Endodermal cell (in vitro differentiated cells): ENCODE data around the gene DDR2. TPM values are rescaled to one million over a fixed set of nuclear protein-coding genes. Genes with fewer than 3 reads are reported as not detected.
"Not testable (repeated sequence)": the region's sequence is repeated elsewhere in the genome, so short reads cannot be mapped to it uniquely, and the experiment has no call there.

Source experiments
- DNase-seq: peaks from one replicate; pipeline ENCODE4 v3.0.0-alpha.2; 2017
- H3K27ac ChIP-seq: 2 replicates; pipeline ENCODE4 v1.5.1; 2013; ENCODE audit warnings: mild to moderate bottlenecking, low read depth, low read length, moderate library complexity
- H3K27me3 ChIP-seq: 2 replicates; pipeline ENCODE4 v1.6.1; 2013; ENCODE audit warnings: mild to moderate bottlenecking, low read length, moderate library complexity; ENCODE audit not compliant: insufficient read depth, control insufficient read depth, poor library complexity, severe bottlenecking
- H3K36me3 ChIP-seq: 2 replicates; pipeline ENCODE4 v1.7.0; 2013; ENCODE audit warnings: mild to moderate bottlenecking, low read length, moderate library complexity; ENCODE audit not compliant: control insufficient read depth, insufficient read depth
- H3K4me1 ChIP-seq: one replicate; pipeline ENCODE4 v1.7.0; 2013; ENCODE audit warnings: low read length; ENCODE audit not compliant: control insufficient read depth, insufficient read depth
- H3K4me3 ChIP-seq: 2 replicates; pipeline ENCODE4 v1.5.1; 2013; ENCODE audit warnings: mild to moderate bottlenecking, low read length, moderate library complexity
- H3K9ac ChIP-seq: 2 replicates; pipeline ENCODE4 v1.6.1; 2013; ENCODE audit warnings: mild to moderate bottlenecking, low read length, moderate library complexity; ENCODE audit not compliant: poor library complexity, severe bottlenecking; ENCODE audit errors: extremely low read depth
- H3K9me3 ChIP-seq: 2 replicates; pipeline ENCODE4 v1.6.1; 2013; ENCODE audit warnings: mild to moderate bottlenecking, low read length, moderate library complexity; ENCODE audit not compliant: control insufficient read depth
- H3K27ac Mint-ChIP-seq: 2 replicates; pipeline ENCODE4 v1.8.0; 2020; ENCODE audit warnings: mixed read lengths
- H3K27me3 Mint-ChIP-seq: 2 replicates; pipeline ENCODE4 v1.8.0; 2021; ENCODE audit warnings: mild to moderate bottlenecking, mixed read lengths; ENCODE audit not compliant: insufficient read depth
- H3K36me3 Mint-ChIP-seq: 2 replicates; pipeline ENCODE4 v1.8.0; 2020; ENCODE audit warnings: low read depth, mixed read lengths
- H3K4me1 Mint-ChIP-seq: 2 replicates; pipeline ENCODE4 v1.8.0; 2020; ENCODE audit warnings: mixed read lengths
- H3K4me3 Mint-ChIP-seq: 2 replicates; pipeline ENCODE4 v1.8.0; 2020; ENCODE audit warnings: mild to moderate bottlenecking, moderate library complexity, mixed read lengths
- H3K9me3 Mint-ChIP-seq: 2 replicates; pipeline ENCODE4 v1.8.0; 2020; ENCODE audit warnings: mild to moderate bottlenecking, mixed read lengths
- WGBS, 2 experiments: methylation state at CpG; one replicate each; pipeline versions ENCODE4 v1.1.5 to v1.1.7; 2013; ENCODE audit warnings: missing lambda C conversion rate in 2 of 2, mixed read lengths in 1 of 2; ENCODE audit not compliant: insufficient coverage in 1 of 2, insufficient read length in 1 of 2; 5-methylcytosine and 5-hydroxymethylcytosine counted together
- total RNA-seq, 2 donors: library from RNA; stranded (reverse); fragmentation: NEBNext Ultra II Directional in 1 of 2; extraction: Animal tissue kit (Norgen Biotek cat#: 25700) in 1 of 2; gene quantifications; 2 replicates in 1 of 2; 3 replicates in 1 of 2; pipeline ENCODE4 v1.2.1, GENCODE V29; 2021
- TF ChIP-seq, protein P1 (sequence below): fragments of 200-600 bp; sonication (generic); conservative IDR thresholded peaks from 2 replicates; pipeline ENCODE4 v1.5.0; 2021; ENCODE audit warnings: antibody characterized with exemption, mild to moderate bottlenecking

Gene DDR2
- total RNA-seq, 2 donors from 2014 or later = 0.26 to 0.55 TPM

DNA sequence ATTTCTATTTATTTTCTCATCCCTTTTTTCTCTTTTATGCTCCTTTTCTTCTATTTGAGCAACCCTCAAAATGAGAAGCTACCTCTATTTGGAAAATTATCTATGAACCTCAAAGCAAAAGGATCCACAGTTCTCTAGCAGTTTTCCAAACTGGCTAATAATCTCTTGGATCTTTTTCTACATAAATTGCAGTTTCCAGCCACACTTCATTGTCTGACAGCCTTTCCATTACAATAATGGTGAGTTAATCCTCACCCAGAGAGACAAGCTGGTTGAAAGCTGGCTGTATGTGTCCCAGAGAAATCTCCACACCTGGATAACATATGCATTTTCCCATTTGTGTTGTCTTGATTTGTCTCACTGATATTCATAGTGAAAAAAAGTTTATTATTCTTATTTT is 141.7 kb downstream of the DDR2 start:
- H3K4me3 ChIP-seq = no peak overlapping the region
- no peak for DNase-seq
- no peak overlapping the region for H3K27ac Mint-ChIP-seq
- H3K9ac ChIP-seq = no peak overlapping the region
- no peaks in the 10 kb centered on the region for H3K36me3 ChIP-seq
- no peaks in the 10 kb centered on the region for H3K27me3 ChIP-seq
- H3K9me3 ChIP-seq = no peaks in the 10 kb centered on the region
- no peaks in the 10 kb centered on the region for H3K9me3 Mint-ChIP-seq
- no peak overlapping the region for H3K27ac ChIP-seq
- TF ChIP-seq, protein P1, sequence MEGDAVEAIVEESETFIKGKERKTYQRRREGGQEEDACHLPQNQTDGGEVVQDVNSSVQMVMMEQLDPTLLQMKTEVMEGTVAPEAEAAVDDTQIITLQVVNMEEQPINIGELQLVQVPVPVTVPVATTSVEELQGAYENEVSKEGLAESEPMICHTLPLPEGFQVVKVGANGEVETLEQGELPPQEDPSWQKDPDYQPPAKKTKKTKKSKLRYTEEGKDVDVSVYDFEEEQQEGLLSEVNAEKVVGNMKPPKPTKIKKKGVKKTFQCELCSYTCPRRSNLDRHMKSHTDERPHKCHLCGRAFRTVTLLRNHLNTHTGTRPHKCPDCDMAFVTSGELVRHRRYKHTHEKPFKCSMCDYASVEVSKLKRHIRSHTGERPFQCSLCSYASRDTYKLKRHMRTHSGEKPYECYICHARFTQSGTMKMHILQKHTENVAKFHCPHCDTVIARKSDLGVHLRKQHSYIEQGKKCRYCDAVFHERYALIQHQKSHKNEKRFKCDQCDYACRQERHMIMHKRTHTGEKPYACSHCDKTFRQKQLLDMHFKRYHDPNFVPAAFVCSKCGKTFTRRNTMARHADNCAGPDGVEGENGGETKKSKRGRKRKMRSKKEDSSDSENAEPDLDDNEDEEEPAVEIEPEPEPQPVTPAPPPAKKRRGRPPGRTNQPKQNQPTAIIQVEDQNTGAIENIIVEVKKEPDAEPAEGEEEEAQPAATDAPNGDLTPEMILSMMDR = no peak
- H3K4me3 Mint-ChIP-seq = no peak overlapping the region
- H3K36me3 Mint-ChIP-seq = no peaks in the 10 kb centered on the region
- H3K4me1 ChIP-seq = no peaks in the 10 kb centered on the region
- H3K4me1 Mint-ChIP-seq = no peaks in the 10 kb centered on the region
- H3K27me3 Mint-ChIP-seq = no peaks in the 10 kb centered on the region

DNA sequence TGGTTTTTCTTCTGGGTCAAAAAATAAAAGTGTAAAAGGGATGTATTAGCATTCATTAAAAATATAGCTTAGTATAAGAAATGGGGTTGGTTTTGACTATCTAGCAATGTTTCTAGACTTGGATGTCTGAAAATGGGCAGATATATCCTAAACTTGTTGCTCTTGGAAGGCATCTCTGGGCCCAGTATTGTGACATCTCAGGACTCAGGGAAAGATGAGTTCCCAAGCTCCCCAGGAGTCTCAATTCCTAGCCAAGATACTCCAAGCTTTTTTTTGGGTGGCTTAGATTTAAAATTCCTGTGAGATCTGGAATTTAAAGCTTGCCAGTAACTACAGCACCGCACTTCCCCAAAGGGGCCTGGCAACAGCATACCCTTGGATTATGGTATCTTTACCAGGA is 146.8 kb downstream of the DDR2 start:
- Histone ChIP-seq H3K9me3 (no peaks in the 10 kb centered on the region), H3K36me3 (no peaks in the 10 kb centered on the region), H3K4me1 (no peaks in the 10 kb centered on the region), H3K4me3 (no peak overlapping the region), H3K9ac (no peak overlapping the region), H3K27ac (no peak overlapping the region), H3K27me3 (no peaks in the 10 kb centered on the region)
- H3K27ac Mint-ChIP-seq = no peak overlapping the region
- peaks cover 4% of the 10 kb centered on the region for H3K27me3 Mint-ChIP-seq
- no peak overlapping the region for H3K4me3 Mint-ChIP-seq
- H3K36me3 Mint-ChIP-seq = no peaks in the 10 kb centered on the region
- H3K4me1 Mint-ChIP-seq = no peaks in the 10 kb centered on the region
- 89 to 100% methylated on average over 1 of the region's 1 CpG for WGBS, 2 experiments
- TF ChIP-seq, protein P1 = no peak
- no peaks in the 10 kb centered on the region for H3K9me3 Mint-ChIP-seq
- no peak for DNase-seq

DNA sequence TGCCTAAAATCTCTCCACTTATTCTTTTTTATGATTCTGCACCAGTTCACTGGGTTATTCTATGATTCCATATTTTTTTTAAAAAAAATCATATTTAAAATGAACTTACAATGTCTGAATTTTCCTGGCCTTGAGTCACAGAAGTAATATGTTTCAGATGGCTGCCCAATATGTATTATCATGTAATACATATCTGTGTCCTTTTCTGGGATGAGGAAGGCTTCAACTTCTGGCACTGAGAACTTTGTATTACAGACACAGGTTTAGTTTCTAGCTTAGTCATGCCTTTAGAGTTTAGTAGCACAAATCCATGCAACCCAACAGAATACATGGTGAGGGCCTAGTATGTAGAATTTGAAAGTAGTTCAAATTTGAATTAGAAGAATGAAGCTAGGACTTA is 150.4 kb downstream of the DDR2 start:
- Histone ChIP-seq H3K4me1 (no peaks in the 10 kb centered on the region), H3K9me3 (no peaks in the 10 kb centered on the region), H3K4me3 (no peak overlapping the region), H3K27ac (no peak overlapping the region), H3K9ac (no peak overlapping the region), H3K27me3 (no peaks in the 10 kb centered on the region), H3K36me3 (no peaks in the 10 kb centered on the region)
- Mint-ChIP-seq H3K27me3 (peaks cover 4% of the 10 kb centered on the region), H3K4me3 (no peak overlapping the region), H3K4me1 (peaks cover 3% of the 10 kb centered on the region), H3K9me3 (no peaks in the 10 kb centered on the region), H3K27ac (no peak overlapping the region), H3K36me3 (no peaks in the 10 kb centered on the region)
- DNase-seq = no peak
- TF ChIP-seq, protein P1 = no peak

DNA sequence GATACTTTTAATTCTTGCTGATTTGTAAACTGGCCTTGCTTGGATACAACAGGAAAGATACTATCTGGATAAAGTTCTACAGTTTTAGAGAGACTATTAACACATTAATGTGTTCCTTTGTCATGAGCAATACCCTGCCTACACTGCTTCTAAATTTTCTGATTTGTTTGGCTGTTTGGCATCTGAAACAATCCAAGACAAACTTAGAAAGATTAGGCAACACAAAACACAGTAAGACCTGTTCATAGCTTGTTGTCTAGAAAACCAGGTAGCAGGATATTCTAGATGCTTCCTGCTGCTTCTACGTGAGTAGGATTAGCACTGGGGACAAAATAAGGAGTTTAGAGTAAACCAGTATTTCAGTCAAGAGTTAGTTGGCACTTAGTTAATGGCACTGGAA is 152.7 kb downstream of the DDR2 start:
- no CpG with 5 or more reads among the region's 1 CpG for WGBS, 2 experiments
- not testable (repeated sequence) for H3K4me1 ChIP-seq, H3K27ac Mint-ChIP-seq, DNase-seq, H3K9me3 Mint-ChIP-seq, H3K36me3 ChIP-seq, H3K4me3 ChIP-seq, H3K4me3 Mint-ChIP-seq, H3K27me3 ChIP-seq, H3K36me3 Mint-ChIP-seq, H3K27me3 Mint-ChIP-seq, H3K27ac ChIP-seq, H3K9ac ChIP-seq, H3K9me3 ChIP-seq, H3K4me1 Mint-ChIP-seq

DNA sequence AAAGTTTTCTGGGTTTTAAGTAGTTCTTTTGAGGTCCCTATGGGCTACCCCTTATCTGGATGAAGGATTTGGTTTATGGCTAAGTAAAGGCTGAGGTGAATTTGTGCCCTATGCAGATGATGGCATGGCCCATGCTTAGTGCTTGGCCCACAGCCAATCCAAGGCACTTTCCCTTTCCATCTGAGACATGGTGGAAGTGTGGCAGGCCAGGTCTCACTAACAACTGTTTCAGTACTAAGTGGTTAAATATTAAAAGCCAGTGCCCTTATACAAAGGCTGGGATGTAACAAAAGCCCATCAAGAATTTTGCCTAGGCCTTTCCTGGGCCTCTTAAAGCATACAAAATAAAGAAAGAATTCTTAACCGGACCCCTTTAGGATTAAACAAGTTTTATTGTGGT is 156.5 kb downstream of the DDR2 start:
- not testable (repeated sequence) for H3K36me3 ChIP-seq, H3K9me3 ChIP-seq, H3K9ac ChIP-seq, H3K36me3 Mint-ChIP-seq, H3K4me3 Mint-ChIP-seq, H3K27me3 Mint-ChIP-seq, H3K9me3 Mint-ChIP-seq, H3K27ac ChIP-seq, H3K4me1 ChIP-seq, H3K27ac Mint-ChIP-seq, H3K27me3 ChIP-seq, DNase-seq, H3K4me3 ChIP-seq
- WGBS, 2 experiments = 83 to 100% methylated on average over 1 of the region's 1 CpG
- H3K4me1 Mint-ChIP-seq = peaks cover 15% of the 10 kb centered on the region
